Motor neuron (in vitro differentiated cells): ENCODE data around the gene PLEKHA4. TPM values are rescaled to one million over a fixed set of nuclear protein-coding genes. Genes with fewer than 3 reads are reported as not detected.

Source experiments
- ATAC-seq, 8 experiments: fragments of 200-7000 bp; cut with Tn5 transposase; replicated peaks in 6 of 8; 2 replicates each; pipeline ENCODE4 v1.8.0; 2021; ENCODE audit warnings: mild to moderate bottlenecking in 8 of 8, moderate library complexity in 8 of 8
- H3K27ac ChIP-seq, 2 donors: fragments of 250-450 bp; sonication (Bioruptor Pico); 2 replicates each; pipeline ENCODE4 v1.9.0; 2021; ENCODE audit warnings: antibody characterized with exemption in 2 of 2, mild to moderate bottlenecking in 2 of 2, moderate library complexity in 1 of 2
- H3K4me1 ChIP-seq, 2 donors: fragments of 250-450 bp; sonication (Bioruptor Pico); replicated peaks in 1 of 2; 2 replicates each; pipeline ENCODE4 v1.6.1; 2021; ENCODE audit warnings: antibody characterized with exemption in 2 of 2, mild to moderate bottlenecking in 2 of 2, moderate library complexity in 1 of 2
- H3K4me3 ChIP-seq, 5 donors: fragments of 250-450 bp; sonication (Bioruptor Pico); 2 replicates each; pipeline ENCODE4 v1.9.0; 2021; ENCODE audit warnings: antibody characterized with exemption in 5 of 5, mild to moderate bottlenecking in 5 of 5, moderate library complexity in 4 of 5
- WGBS, 10 experiments: fragments of 450-650 bp; shearing (Covaris generic); methylation state at CpG; one replicate each; pipeline ENCODE4 v1.0.0; 2022; 5-methylcytosine and 5-hydroxymethylcytosine counted together
- in situ Hi-C, 9 experiments: fragments of 400-800 bp; cut with MboI; loops; one replicate each; pipeline ENCODE4 v1.15.0; 2021; ENCODE audit warnings: low sequenced_read_pairs in 9 of 9, low pct_unique_long_range_greater_than_20kb in 2 of 9; ENCODE audit not compliant: unreplicated experiment in 9 of 9
- total RNA-seq, 8 experiments: library from RNA; unstranded; fragments of 300-600 nt; gene quantifications; 2 replicates each; pipeline versions ENCODE4 v1.2.3 to v1.2.4, GENCODE V29; 2022

Gene PLEKHA4
- total RNA-seq, 8 experiments from 2014 or later: 0.33 to 30.8 (median 6.5) TPM

DNA sequence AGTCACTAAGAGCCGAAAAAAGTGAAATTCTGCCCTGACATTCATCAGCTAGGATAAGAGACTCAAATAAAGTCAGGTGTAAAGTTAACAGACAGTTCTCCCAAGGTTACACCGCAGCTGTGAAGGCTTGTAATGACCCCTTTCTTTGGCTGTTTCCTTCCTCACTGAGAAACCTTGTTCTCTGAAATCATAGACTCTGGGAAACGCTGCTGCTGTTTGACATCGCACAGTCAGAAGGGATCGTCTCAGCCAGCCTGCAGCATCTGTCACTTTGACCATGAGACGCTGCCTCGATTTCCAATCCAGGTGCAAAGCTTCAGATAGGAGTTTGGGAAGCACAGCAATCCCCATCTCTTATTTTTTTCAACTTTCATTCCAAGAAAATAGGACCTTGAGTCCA is 58.3 kb downstream of the PLEKHA4 start:
- Histone ChIP-seq H3K4me1 (peaks cover 25 to 34% of the 10 kb centered on the region in 2 donors), H3K27ac (peak overlapping the region; percentile 81), H3K4me3 (peak overlapping the region; percentile 46 to 62 (median 61))
- no peak for ATAC-seq
- 13 to 100% (median 29%) methylated on average over 1 to 7 of the region's 7 CpGs; no CpG with 5 or more reads in 3 of the 10 experiments for WGBS, 10 experiments
- in situ Hi-C loops: no loop called here

DNA sequence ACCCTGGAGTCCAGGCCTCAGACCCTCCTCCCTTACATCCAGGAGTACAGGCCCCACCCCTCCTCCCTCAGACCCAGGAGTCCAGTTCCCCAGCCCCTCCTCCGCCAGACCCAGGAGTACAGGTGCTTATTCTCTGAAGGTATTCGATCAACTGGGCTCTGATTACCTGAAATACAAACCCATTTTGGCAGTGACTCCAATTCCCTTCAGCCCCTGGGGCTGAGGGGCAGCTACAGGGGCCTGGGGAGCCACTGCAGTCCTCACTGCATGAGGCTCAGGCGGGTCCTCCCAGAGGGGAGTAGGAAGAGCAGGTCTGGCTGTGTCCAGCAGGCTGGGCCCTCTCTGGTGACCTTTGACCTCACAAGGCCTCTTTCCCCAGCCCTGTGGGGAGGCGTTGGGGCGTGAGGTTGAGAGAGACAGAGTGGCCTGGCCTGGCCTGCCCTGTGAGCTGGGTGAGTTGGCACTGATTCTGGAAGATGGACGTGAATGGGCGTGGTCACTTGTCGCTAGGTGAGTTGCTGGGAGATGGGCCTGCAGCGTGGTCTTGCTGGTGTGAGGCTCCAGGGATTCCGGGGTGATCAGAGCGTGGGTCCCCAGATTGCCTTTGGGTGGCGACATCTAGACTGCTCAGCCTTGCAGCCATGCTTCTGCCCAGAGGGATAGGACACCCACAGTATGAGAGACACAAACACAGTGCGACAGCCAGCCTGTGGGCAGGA is 60.7 kb downstream of the PLEKHA4 start:
- in situ Hi-C loops: no loop called here
- H3K4me3 ChIP-seq: no peak overlapping the region
- peak in 1 of 8 experiments; percentile 1 for ATAC-seq
- H3K4me1 ChIP-seq: peaks cover 24 to 33% of the 10 kb centered on the region in 2 donors
- WGBS, 10 experiments: 68 to 100% (median 83%) methylated on average over 1 to 7 of the region's 13 CpGs
- H3K27ac ChIP-seq: peak overlapping the region in 1 of 2 donors; percentile 68

DNA sequence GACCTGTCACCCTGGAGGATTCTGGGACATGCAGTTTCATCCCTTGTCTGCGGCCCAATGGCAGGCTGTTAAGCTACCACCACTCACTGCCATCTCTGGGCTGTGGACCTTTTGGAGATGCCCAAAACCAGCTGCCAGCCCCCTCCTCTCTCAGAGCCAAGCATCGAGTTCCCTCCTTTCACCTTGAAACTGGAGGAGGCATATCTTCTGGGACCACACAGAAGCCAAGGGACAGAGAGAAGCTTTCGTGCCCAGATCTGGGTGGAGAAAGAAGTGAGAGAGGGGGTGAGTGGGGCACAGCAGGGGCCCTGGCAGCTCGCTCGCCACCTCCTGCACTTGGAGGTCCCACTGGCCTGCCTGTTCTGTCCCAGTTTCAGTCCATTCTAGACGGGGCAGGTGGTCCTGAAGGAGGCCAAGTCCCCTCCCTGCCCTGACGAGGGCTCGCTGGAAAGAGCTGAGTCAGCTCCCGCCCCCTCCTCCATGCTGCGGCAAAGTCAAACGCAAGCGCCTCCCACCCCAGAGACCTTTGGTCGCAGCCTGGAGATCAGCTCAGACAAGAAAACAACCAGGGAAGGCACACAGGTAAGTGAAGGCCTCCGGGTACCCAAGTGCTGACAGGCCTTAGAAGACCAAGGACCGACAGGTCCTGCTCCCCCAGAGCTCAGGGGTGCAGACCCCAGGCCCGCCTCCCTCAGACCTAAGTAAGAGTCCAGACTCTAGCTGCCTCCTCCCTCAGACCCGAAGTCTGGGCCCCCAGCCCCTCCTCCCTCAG is 61.4 kb downstream of the PLEKHA4 start:
- peak in 1 of 8 experiments; percentile 10 for ATAC-seq
- whole genome bisulfite sequencing, 10 experiments: 10 to 80% (median 34%) methylated on average over 1 to 4 of the region's 17 CpGs; no CpG with 5 or more reads in 4 of the 10 experiments
- Histone ChIP-seq H3K27ac (peak overlapping the region; percentile 10 to 68), H3K4me1 (peaks cover 21 to 32% of the 10 kb centered on the region in 2 donors), H3K4me3 (no peak overlapping the region)
- in situ Hi-C loops: no loop called here

DNA sequence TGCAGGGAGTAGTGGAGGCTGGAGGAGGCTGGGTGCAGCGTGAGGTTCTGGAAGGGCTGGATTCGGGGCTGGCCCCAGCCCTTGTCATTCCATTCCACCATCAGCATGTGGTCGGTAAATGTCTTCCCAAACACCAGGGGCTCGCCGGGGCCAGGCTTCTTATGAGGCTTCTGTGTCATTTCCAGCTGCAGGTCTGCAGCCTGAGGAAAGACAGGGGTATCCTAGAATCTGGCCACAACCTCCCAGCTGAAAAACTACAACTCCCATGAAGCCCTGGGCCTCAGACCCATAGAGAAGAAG is 61.9 kb downstream of the PLEKHA4 start:
- WGBS, 10 experiments: 0 to 93% (median 55%) methylated on average over 2 to 5 of the region's 5 CpGs; no CpG with 5 or more reads in 6 of the 10 experiments
- in situ Hi-C loops: no loop called here

DNA sequence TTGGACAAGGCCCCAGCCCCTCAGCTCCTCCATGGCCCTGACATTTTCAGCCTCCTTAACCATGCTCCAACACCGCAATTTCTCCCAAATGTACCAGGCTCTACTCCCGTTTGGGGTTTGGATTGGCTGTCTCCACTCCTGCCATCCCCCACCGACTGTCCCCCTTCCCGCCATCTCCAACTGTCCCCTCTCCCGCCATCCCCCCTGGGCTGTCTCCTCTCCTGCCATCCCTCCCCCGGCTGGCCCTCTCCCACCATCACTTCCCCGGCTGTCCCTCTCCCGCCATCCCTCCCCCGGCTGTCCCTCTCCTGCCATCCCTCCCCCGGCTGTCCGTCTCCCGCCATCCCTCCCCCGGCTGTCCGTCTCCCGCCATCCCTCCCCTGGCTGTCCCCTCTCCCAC is 63.0 kb downstream of the PLEKHA4 start:
- Histone ChIP-seq H3K4me3 (no peak overlapping the region), H3K4me1 (peaks cover 16 to 27% of the 10 kb centered on the region in 2 donors), H3K27ac (no peak overlapping the region)
- ATAC-seq: no peak
- in situ Hi-C loops: no loop called here
- WGBS, 10 experiments: 100% methylated on average over 1 of the region's 15 CpGs; no CpG with 5 or more reads in 9 of the 10 experiments

More for the DNA sequence above, 61.9 kb downstream of the PLEKHA4 start:
- ATAC-seq: peak in 2 of 8 experiments; percentile 5 to 30
- H3K27ac ChIP-seq: peak overlapping the region in 1 of 2 donors; percentile 17
- H3K4me1 ChIP-seq: peaks cover 16 to 28% of the 10 kb centered on the region in 2 donors
- H3K4me3 ChIP-seq: no peak overlapping the region

GRCh38 chr19:48804496-48804895 is 63.9 kb downstream of the PLEKHA4 start:
- peak in 1 of 8 experiments; percentile 13 for ATAC-seq
- H3K4me1 ChIP-seq: peaks cover 10 to 21% of the 10 kb centered on the region in 2 donors
- no peak overlapping the region for H3K27ac ChIP-seq
- WGBS, 10 experiments: 80% methylated on average over 1 of the region's 8 CpGs; no CpG with 5 or more reads in 9 of the 10 experiments
- in situ Hi-C loops: no loop called here
- no peak overlapping the region for H3K4me3 ChIP-seq

GRCh38 chr19:48802623-48803022 is 65.8 kb downstream of the PLEKHA4 start:
- WGBS, 10 experiments: 75 to 100% (median 94%) methylated on average over 1 to 2 of the region's 2 CpGs; no CpG with 5 or more reads in 6 of the 10 experiments
- in situ Hi-C loops: no loop called here

GRCh38 chr19:48799358-48800300 is 68.8 kb downstream of the PLEKHA4 start:
- WGBS, 10 experiments: 50 to 100% (median 96%) methylated on average over 2 to 5 of the region's 44 CpGs; no CpG with 5 or more reads in 5 of the 10 experiments
- Histone ChIP-seq H3K27ac (peak overlapping the region; percentile 8 to 70), H3K4me1 (peaks cover 2 to 13% of the 10 kb centered on the region in 2 donors), H3K4me3 (no peak overlapping the region)
- ATAC-seq: peak in 1 of 8 experiments; percentile 0
- in situ Hi-C loops: loop anchor here in 7 of 9 experiments (10.0 to 25.0 kb wide), 2 partner anchors 163 to 175 kb away; partner anchors contain the start of genes BAX (in 6 of the 7) and FTL (in 6 of the 7)

More at GRCh38 chr19:48802623-48803022, 65.8 kb downstream of the PLEKHA4 start:
- H3K4me3 ChIP-seq: no peak overlapping the region
- no peak overlapping the region for H3K27ac ChIP-seq
- H3K4me1 ChIP-seq: peaks cover 9 to 20% of the 10 kb centered on the region in 2 donors
- no peak for ATAC-seq

GRCh38 chr19:48798937-48799336 is 69.5 kb downstream of the PLEKHA4 start:
- in situ Hi-C loops: loop anchor here in 7 of 9 experiments (10.0 to 25.0 kb wide), 2 partner anchors 163 to 176 kb away; partner anchors contain the start of genes BAX (in 6 of the 7) and FTL (in 6 of the 7)
- Histone ChIP-seq H3K27ac (peak overlapping the region; percentile 8 to 70), H3K4me3 (no peak overlapping the region), H3K4me1 (peaks cover 2 to 15% of the 10 kb centered on the region in 2 donors)
- WGBS, 10 experiments: 62% methylated on average over 2 of the region's 6 CpGs; no CpG with 5 or more reads in 9 of the 10 experiments
- peak in 1 of 8 experiments; percentile 39 for ATAC-seq

DNA sequence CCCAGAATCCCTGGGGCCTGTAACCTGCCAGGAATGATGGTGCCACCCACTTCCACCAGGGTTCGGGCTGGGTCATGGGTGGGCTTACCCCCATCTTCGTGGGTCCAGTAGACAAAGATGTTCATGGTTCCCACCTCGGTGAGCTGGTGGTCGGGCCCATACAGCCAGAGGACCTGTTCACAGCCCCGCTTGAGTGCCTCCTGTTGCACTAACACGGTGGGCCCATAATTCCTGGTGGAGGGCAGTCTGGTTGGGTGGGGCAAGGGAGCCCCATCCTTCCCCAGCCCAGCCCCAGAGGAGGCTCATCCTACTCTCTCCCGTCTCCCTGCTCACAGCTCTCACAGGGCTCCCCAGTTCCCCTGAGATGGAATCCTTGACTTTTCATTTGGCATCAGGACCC is 71.3 kb downstream of the PLEKHA4 start:
- peaks cover 2 to 15% of the 10 kb centered on the region in 2 donors for H3K4me1 ChIP-seq
- H3K27ac ChIP-seq: no peak overlapping the region
- no peak for ATAC-seq
- no CpG with 5 or more reads among the region's 7 CpGs for WGBS, 10 experiments
- in situ Hi-C loops: loop anchor here in 7 of 9 experiments (10.0 to 25.0 kb wide), 2 partner anchors 165 to 178 kb away; partner anchors contain the start of genes BAX (in 6 of the 7) and FTL (in 6 of the 7)
- H3K4me3 ChIP-seq: no peak overlapping the region

GRCh38 chr19:48796298-48797083 is 71.9 kb downstream of the PLEKHA4 start:
- no peak for ATAC-seq
- in situ Hi-C loops: loop anchor here in 7 of 9 experiments (10.0 to 25.0 kb wide), 2 partner anchors 166 to 178 kb away; partner anchors contain the start of genes BAX (in 6 of the 7) and FTL (in 6 of the 7)
- no peak overlapping the region for H3K27ac ChIP-seq
- WGBS, 10 experiments: 92 to 96% methylated on average over 2 to 5 of the region's 20 CpGs; no CpG with 5 or more reads in 8 of the 10 experiments
- peaks cover 2 to 15% of the 10 kb centered on the region in 2 donors for H3K4me1 ChIP-seq
- no peak overlapping the region for H3K4me3 ChIP-seq
